Activated B cell treated with CpG ODN at 0.5 μM for 24 hours (primary cell): Measurements from ENCODE around the gene ARL13B. TPM values are rescaled to one million over a fixed set of nuclear protein-coding genes. Genes with fewer than 3 reads are reported as not detected.

ENCODE experiments used
- ATAC-seq: fragments of 200-7000 bp; cut with Tn5 transposase; one replicate; pipeline ENCODE4 v1.10.0; 2021; ENCODE audit warnings: low read depth, mild to moderate bottlenecking, moderate library complexity
- CTCF ChIA-PET: fragments of 350-600 bp; sonication (Branson Sonifier 250); formaldehyde crosslinking; loops from one replicate; lab custom pipeline; 2021; ENCODE audit warnings: antibody characterized with exemption; lab: Charles Lee
- POLR2A ChIA-PET: fragments of 350-600 bp; sonication (Branson Sonifier 250); formaldehyde crosslinking; loops from one replicate; lab custom pipeline; 2021; ENCODE audit warnings: antibody characterized with exemption; lab: Charles Lee
- DNase-seq: peaks from one replicate; pipeline ENCODE4 v3.0.0; 2022
- H3K27ac Mint-ChIP-seq: one replicate; pipeline ENCODE4 v1.8.0; 2020; ENCODE audit warnings: mixed read lengths
- H3K27me3 Mint-ChIP-seq: one replicate; pipeline ENCODE4 v1.8.0; 2021; ENCODE audit warnings: mixed read lengths
- H3K36me3 Mint-ChIP-seq: one replicate; pipeline ENCODE4 v1.8.0; 2021; ENCODE audit warnings: low read depth, mixed read lengths
- H3K4me1 Mint-ChIP-seq: one replicate; pipeline ENCODE4 v1.8.0; 2021; ENCODE audit warnings: mixed read lengths
- H3K4me3 Mint-ChIP-seq: one replicate; pipeline ENCODE4 v1.8.0; 2020; ENCODE audit warnings: mild to moderate bottlenecking, mixed read lengths
- H3K9me3 Mint-ChIP-seq: one replicate; pipeline ENCODE4 v1.8.0; 2020; ENCODE audit warnings: mixed read lengths
- intact Hi-C: fragments of 100-400 bp; cut with micrococcal nuclease; formaldehyde crosslinking; loops from one replicate; pipeline ENCODE4 v1.15.1; 2024
- total RNA-seq: library from RNA; stranded (reverse); gene quantifications from 2 replicates; pipeline ENCODE4 v1.2.3, GENCODE V29; 2022
- TF ChIP-seq, protein P1 (sequence below): fragments of 200-600 bp; IDR thresholded peaks from one replicate; pipeline ENCODE4 v1.8.0; 2022; ENCODE audit warnings: antibody characterized with exemption, mild to moderate bottlenecking

Gene ARL13B
- total RNA-seq, 1 donor from 2014 or later, result 12.1 TPM

DNA sequence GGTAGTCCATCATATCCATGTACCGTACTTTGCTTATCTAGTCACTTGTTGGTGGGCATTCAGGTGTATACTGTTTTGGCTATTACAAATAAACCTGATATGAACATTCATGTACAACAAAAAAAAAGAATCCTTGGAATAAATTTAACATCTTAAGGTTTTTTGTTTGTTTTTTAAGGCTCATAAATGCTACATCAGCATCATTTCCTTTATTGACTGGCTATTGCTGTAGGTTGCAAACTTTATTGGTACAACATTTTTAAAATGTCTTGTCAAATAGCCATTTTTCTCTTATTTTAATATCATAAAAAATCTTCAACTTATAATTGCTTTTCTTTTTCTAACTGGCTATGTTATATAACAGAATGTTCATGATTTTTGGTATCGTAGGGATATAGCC lies 66.6 kb downstream of the ARL13B start:
- peaks cover 11% of the 10 kb centered on the region for H3K36me3 Mint-ChIP-seq
- TF ChIP-seq, protein P1, sequence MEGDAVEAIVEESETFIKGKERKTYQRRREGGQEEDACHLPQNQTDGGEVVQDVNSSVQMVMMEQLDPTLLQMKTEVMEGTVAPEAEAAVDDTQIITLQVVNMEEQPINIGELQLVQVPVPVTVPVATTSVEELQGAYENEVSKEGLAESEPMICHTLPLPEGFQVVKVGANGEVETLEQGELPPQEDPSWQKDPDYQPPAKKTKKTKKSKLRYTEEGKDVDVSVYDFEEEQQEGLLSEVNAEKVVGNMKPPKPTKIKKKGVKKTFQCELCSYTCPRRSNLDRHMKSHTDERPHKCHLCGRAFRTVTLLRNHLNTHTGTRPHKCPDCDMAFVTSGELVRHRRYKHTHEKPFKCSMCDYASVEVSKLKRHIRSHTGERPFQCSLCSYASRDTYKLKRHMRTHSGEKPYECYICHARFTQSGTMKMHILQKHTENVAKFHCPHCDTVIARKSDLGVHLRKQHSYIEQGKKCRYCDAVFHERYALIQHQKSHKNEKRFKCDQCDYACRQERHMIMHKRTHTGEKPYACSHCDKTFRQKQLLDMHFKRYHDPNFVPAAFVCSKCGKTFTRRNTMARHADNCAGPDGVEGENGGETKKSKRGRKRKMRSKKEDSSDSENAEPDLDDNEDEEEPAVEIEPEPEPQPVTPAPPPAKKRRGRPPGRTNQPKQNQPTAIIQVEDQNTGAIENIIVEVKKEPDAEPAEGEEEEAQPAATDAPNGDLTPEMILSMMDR, result no peak
- no peak overlapping the region for H3K4me3 Mint-ChIP-seq
- no peak for ATAC-seq
- H3K9me3 Mint-ChIP-seq, result no peaks in the 10 kb centered on the region
- intact Hi-C loops, result no loop called here
- ChIA-PET POLR2A (no interaction called here), CTCF (no interaction called here)
- DNase-seq, result no peak
- H3K27ac Mint-ChIP-seq, result no peak overlapping the region
- no peaks in the 10 kb centered on the region for H3K4me1 Mint-ChIP-seq
- no peaks in the 10 kb centered on the region for H3K27me3 Mint-ChIP-seq

DNA sequence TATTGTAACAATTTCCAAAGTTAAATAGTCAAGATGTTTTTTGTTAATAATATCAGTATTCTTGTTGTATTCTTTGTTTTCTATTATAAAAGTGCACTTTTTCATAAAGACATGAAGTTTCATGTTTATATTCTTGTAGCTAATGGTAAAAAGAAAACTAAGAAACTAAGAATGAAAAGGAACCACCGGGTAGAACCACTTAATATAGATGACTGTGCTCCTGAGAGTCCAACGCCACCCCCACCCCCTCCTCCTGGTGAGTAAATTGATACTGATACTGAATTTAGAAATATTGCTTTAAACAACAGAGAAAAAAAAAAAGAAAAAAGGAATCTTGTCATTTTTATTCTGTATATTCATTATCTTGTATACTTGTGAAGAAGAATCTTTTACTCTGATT lies 69.3 kb downstream of the ARL13B start:
- H3K36me3 Mint-ChIP-seq, result peaks cover 8% of the 10 kb centered on the region
- ChIA-PET CTCF (no interaction called here), POLR2A (no interaction called here)
- H3K4me3 Mint-ChIP-seq, result no peak overlapping the region
- DNase-seq (no peak), ATAC-seq (no peak)
- no peak overlapping the region for H3K27ac Mint-ChIP-seq
- TF ChIP-seq, protein P1, result no peak
- H3K9me3 Mint-ChIP-seq, result no peaks in the 10 kb centered on the region
- no peaks in the 10 kb centered on the region for H3K27me3 Mint-ChIP-seq
- intact Hi-C loops, result no loop called here
- no peaks in the 10 kb centered on the region for H3K4me1 Mint-ChIP-seq

DNA sequence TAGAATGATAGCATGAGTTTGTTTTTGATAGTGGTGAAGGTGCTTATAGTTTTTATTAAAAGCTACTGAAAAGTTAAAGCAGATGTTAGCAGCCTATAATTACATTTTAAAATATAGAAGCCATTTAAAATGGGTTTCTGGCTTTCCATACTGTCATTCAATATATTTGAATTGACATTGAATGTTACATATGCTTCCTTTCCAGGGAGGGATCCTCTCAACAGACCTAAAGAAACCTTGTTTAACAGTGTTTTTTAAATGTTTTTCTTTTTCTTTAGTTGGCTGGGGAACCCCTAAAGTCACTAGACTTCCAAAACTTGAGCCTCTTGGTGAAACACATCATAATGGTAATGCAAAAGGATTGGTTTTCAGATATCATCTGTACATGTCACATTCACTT lies 70.6 kb downstream of the ARL13B start:
- TF ChIP-seq, protein P1, result no peak
- intact Hi-C loops, result no loop called here
- H3K4me1 Mint-ChIP-seq, result no peaks in the 10 kb centered on the region
- POLR2A ChIA-PET, result interaction anchor here (1.1 kb wide), 1 partner anchor 12 kb away, joined by 5 read pairs; the partner anchor contains the start of genes DHFR2 and NSUN3
- H3K9me3 Mint-ChIP-seq, result no peaks in the 10 kb centered on the region
- CTCF ChIA-PET, result no interaction called here
- no peak for DNase-seq
- no peak overlapping the region for H3K27ac Mint-ChIP-seq
- peaks cover 5% of the 10 kb centered on the region for H3K36me3 Mint-ChIP-seq
- H3K27me3 Mint-ChIP-seq, result no peaks in the 10 kb centered on the region
- H3K4me3 Mint-ChIP-seq, result no peak overlapping the region
- no peak for ATAC-seq

DNA sequence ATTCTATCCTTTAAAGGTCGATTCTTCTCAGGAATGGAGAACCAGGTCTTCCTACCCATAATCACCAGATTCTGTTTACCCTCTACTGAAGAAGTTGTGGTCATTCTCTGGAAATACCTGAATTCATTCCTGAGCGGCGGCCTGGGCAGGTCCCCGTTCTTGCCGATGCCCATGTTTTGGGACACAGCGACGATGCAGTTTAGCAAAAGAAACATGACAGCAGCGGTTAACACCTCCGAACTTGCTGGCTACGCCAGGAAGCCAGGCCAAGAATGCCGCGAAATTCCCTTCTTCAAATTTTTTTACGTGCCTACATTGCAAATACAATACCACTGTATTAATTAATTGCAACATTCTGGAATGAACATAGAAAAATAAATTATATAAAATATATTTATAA lies 81.3 kb downstream of the ARL13B start:
- ATAC-seq (no peak), DNase-seq (no peak)
- H3K4me1 Mint-ChIP-seq, result peaks cover 38% of the 10 kb centered on the region
- POLR2A ChIA-PET, result no interaction called here
- TF ChIP-seq, protein P1, result no peak
- no peak overlapping the region for H3K4me3 Mint-ChIP-seq
- H3K36me3 Mint-ChIP-seq, result peaks cover 30% of the 10 kb centered on the region
- H3K27ac Mint-ChIP-seq, result no peak overlapping the region
- CTCF ChIA-PET, result no interaction called here
- H3K9me3 Mint-ChIP-seq, result no peaks in the 10 kb centered on the region
- no peaks in the 10 kb centered on the region for H3K27me3 Mint-ChIP-seq
- intact Hi-C loops, result no loop called here

DNA sequence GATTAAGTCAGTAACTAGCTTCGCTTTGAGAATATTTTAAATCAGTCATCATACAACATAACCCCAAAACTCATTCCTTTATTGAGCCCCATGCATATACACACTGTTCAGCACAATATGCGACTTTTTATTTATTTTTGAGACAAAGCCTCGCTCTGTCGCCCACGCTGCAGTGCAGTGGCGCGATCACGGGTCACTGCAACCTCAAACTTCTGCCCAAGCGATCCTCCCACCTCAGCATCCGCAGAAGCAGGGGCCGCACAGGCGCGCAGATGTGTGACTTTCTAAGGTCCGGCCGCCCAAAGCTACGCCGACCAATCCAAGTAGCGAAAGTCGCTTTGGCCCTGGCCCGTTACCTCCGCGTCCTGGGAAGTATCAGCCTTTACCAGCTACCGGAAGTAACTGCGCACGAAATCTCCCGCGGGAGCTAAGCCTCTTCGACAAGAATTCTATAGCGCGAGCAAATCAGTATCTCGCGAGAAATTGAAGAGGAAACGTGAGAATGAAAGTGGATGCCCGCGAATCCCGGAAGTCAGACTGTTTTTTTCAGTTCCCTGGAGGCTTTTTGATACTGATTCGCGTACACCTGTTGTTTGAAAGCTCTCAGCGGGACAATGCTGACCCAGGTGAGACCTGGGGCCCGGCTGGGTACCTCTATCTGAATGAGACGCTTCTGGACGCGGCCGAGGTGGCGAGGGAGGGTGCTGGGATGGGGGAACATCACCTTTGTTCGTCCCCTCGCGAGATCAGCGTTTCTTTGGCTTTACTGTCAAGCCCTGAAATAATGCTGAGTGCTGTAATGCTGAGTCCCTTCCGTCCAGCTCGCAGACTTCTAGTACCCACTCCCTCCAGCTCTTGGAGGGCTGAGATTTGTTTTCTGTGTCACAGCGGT lies 82.8 kb downstream of the ARL13B start, which contains the start of the genes DHFR2 and NSUN3:
DHFR2 (minus strand) TSS at position 404 of the 892 bp plus-strand sequence. CDS start 1,405 bp downstream, outside the sequence.
NSUN3 (plus strand) TSS at position 549 of the 892 bp plus-strand sequence; CDS start at position 615, 66 bp downstream.
- POLR2A ChIA-PET, result interaction anchor here (1.1 to 2.0 kb wide), 5 partner anchors 9 to 83 kb away, joined by 3 to 16 read pairs (median 5); partner anchors contain the start of gene ARL13B
- H3K27ac Mint-ChIP-seq, result peak within 1 kb of the TSS; percentile 100
- peaks cover 42% of the 10 kb centered on the region for H3K4me1 Mint-ChIP-seq

More for the DNA sequence above, 82.8 kb downstream of the ARL13B start, which contains the start of the genes DHFR2 and NSUN3:
- TF ChIP-seq, protein P1, result no peak
- H3K27me3 Mint-ChIP-seq, result no peaks in the 10 kb centered on the region
- ATAC-seq, result peak; percentile 88
- H3K9me3 Mint-ChIP-seq, result no peaks in the 10 kb centered on the region
- DNase-seq, result peak; percentile 74
- intact Hi-C loops, result loop anchor here (1.0 to 2.0 kb wide), 2 partner anchors 26 to 82 kb away; partner anchors contain the start of gene ARL13B
- H3K4me3 Mint-ChIP-seq, result peak within 1 kb of the TSS; percentile 98
- CTCF ChIA-PET, result interaction anchor here (1.0 to 1.8 kb wide), 3 partner anchors 11 to 83 kb away, joined by 4 to 13 read pairs (median 5); partner anchors contain the start of gene ARL13B
- H3K36me3 Mint-ChIP-seq, result peaks cover 41% of the 10 kb centered on the region
